Measurements from ENCODE around the gene POLD2. TPM values are rescaled to one million over a fixed set of nuclear protein-coding genes. Genes with fewer than 3 reads are reported as not detected.

The POLD2 gene
- total RNA-seq, 1 experiment from 2014 or later: 154 TPM

DNA sequence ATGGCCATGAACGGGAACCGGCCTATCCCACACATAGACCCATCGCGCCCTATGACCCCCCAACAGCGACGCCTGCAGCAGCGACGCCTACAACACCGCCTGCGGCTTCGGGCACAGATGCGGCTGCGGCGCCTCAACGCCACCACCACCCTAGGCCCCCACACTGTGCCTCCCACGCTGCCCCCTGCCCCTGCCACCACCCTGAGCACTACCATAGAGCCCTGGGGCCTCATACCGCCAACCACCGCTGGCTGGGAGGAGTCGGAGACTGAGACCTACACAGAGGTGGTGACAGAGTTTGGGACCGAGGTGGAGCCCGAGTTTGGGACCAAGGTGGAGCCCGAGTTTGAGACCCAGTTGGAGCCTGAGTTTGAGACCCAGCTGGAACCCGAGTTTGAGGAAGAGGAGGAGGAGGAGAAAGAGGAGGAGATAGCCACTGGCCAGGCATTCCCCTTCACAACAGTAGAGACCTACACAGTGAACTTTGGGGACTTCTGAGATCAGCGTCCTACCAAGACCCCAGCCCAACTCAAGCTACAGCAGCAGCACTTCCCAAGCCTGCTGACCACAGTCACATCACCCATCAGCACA lies 9.5 kb downstream of the POLD2 start (continued):
- TF ChIP-seq, protein P1, sequence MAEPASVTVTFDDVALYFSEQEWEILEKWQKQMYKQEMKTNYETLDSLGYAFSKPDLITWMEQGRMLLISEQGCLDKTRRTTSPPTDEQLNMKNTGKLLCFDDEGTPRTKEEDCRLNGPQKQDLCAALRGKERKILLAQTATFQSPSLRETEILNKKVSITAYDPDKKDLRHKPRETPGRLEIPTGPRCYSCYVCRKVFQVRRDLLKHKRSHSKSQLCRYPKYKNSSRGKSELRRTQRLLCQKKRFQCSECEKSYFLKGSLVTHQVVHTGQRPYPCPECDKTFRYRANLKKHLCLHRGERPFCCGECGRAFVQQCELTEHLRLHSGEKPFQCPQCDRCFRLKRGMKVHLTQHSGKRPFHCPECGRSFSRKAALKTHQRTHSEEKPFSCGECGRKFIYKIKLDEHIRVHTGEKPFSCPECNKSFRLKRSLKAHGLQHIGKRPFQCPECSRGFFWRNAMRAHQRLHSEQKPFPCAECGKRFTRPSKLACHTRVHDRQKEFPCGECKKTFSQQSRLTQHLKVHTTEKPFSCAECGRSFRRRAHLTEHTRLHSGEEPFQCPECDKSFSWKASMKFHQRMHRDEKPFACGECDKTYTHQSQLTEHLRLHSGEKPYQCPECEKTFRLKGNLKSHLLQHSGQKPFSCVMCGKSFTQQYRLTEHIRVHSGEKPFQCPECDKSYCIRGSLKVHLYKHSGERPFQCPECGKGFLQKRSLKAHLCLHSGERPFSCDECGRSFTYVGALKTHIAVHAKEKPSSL (CRISPR knock-in tag; conservative IDR thresholded peaks at IDR 0.05): no peak
- TF ChIP-seq, protein P2, sequence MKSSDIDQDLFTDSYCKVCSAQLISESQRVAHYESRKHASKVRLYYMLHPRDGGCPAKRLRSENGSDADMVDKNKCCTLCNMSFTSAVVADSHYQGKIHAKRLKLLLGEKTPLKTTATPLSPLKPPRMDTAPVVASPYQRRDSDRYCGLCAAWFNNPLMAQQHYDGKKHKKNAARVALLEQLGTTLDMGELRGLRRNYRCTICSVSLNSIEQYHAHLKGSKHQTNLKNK (CRISPR knock-in tag; IDR thresholded peaks at IDR 0.05): no peak

DNA sequence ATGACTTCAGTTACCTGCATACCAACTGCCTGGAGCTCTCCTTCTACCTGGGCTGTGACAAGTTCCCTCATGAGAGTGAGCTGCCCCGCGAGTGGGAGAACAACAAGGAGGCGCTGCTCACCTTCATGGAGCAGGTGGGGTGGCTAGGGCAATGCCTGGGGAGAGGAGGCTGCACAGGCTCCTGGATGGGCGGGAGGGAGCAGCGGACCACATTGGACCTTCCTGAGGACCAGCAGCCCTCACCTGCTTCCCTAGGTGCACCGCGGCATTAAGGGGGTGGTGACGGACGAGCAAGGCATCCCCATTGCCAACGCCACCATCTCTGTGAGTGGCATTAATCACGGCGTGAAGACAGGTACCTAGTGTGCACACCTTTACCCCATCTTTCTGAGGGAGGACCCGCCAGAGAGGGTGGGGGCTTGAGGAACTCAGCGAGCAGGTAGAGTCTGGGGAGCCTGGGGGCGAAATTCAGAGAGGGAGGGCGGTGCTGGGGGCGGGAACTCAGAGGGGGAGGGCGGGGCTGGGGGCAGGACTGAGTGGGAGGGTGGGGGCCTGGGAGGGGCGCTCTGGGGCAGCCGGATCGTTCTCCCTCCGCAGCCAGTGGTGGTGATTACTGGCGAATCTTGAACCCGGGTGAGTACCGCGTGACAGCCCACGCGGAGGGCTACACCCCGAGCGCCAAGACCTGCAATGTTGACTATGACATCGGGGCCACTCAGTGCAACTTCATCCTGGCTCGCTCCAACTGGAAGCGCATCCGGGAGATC lies 10.2 kb downstream of the POLD2 start:
- H3K9me3 Mint-ChIP-seq: no peaks in the 10 kb centered on the region
- no peaks in the 10 kb centered on the region for H3K27me3 Mint-ChIP-seq (ENCODE audit: low read depth)
- H3K4me1 Mint-ChIP-seq: 0 out of 2 replicates have a peak, but pooled peaks cover 2% of the 10 kb centered on the region
- H3K4me3 Mint-ChIP-seq: no peak overlapping the region
- DNase-seq (ENCODE audit: low spot score): no peak
- H3K27ac Mint-ChIP-seq: no peak overlapping the region
- peaks cover 21% of the 10 kb centered on the region for H3K36me3 Mint-ChIP-seq
- TF ChIP-seq JUN (CRISPR knock-in tag; IDR thresholded peaks at IDR 0.05): no peak
- peak; percentile 48; the same call in 1 of the 2 replicates for TF ChIP-seq NFATC4 (CRISPR knock-in tag; IDR thresholded peaks at IDR 0.05)
- TF ChIP-seq, protein P3, sequence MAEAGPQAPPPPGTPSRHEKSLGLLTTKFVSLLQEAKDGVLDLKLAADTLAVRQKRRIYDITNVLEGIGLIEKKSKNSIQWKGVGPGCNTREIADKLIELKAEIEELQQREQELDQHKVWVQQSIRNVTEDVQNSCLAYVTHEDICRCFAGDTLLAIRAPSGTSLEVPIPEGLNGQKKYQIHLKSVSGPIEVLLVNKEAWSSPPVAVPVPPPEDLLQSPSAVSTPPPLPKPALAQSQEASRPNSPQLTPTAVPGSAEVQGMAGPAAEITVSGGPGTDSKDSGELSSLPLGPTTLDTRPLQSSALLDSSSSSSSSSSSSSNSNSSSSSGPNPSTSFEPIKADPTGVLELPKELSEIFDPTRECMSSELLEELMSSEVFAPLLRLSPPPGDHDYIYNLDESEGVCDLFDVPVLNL (CRISPR knock-in tag; IDR thresholded peaks at IDR 0.05; ENCODE audit: borderline replicate concordance, low read depth): 0 out of 2 replicates have a peak, but pooled peaks have one; percentile 51
- ChIA-PET CTCF (interaction anchor here (2.0 kb wide), 1 partner anchor 10 kb away, joined by 13 read pairs; the partner anchor contains the start of gene POLD2), POLR2A (interaction anchor here (0.6 to 1.0 kb wide), 2 partner anchors 11 kb away, joined by 3 to 4 read pairs; partner anchors contain the start of gene POLD2)
- peak; percentile 17 for ATAC-seq

DNA sequence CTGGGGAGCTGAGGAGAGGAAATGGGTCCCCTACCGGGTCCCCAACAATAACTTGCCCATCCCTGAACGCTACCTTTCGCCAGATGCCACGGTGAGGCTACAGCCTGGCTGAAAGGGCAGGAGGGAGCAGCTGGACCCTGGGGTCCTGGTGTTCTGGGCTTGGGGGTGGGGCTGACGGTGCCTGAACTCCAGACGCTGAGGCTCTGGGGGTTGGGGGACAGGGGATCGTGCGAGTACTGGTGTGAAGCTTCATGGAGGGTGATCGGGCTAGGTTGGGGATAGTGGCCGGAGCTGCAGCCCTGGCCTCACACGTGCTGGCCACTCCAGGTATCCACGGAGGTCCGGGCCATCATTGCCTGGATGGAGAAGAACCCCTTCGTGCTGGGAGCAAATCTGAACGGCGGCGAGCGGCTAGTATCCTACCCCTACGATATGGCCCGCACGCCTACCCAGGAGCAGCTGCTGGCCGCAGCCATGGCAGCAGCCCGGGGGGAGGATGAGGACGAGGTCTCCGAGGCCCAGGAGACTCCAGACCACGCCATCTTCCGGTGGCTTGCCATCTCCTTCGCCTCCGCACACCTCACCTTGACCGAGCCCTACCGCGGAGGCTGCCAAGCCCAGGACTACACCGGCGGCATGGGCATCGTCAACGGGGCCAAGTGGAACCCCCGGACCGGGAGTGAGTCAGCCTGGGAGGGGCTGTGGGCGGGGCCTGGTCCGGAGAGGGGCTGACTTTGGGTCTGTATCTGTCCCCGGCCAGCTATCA lies 10.9 kb downstream of the POLD2 start:
- ChIA-PET POLR2A (interaction anchor here (0.6 kb wide), 2 partner anchors 12 to 318 kb away, joined by 3 to 4 read pairs; no protein-coding TSS in a partner anchor), CTCF (interaction anchor here (2.0 kb wide), 1 partner anchor 11 kb away, joined by 13 read pairs; the partner anchor contains the start of gene POLD2)
- no peak overlapping the region for H3K4me3 Mint-ChIP-seq
- H3K4me1 Mint-ChIP-seq: 0 out of 2 replicates have a peak, but pooled peaks cover 2% of the 10 kb centered on the region
- TF ChIP-seq, protein P4, sequence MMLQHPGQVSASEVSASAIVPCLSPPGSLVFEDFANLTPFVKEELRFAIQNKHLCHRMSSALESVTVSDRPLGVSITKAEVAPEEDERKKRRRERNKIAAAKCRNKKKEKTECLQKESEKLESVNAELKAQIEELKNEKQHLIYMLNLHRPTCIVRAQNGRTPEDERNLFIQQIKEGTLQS (CRISPR knock-in tag; conservative IDR thresholded peaks at IDR 0.05): no peak
- TF ChIP-seq GRHL2 (CRISPR knock-in tag; IDR thresholded peaks at IDR 0.05; ENCODE audit: insufficient replicate concordance, severe bottlenecking): no peak
- no peak for TF ChIP-seq ZNF121 (CRISPR knock-in tag; IDR thresholded peaks at IDR 0.05)
- TF ChIP-seq ZNF416 (CRISPR knock-in tag; IDR thresholded peaks at IDR 0.05): no peak
- TF ChIP-seq JUN (CRISPR knock-in tag; IDR thresholded peaks at IDR 0.05): no peak
- no peak for TF ChIP-seq PRRX2 (CRISPR knock-in tag; IDR thresholded peaks at IDR 0.05)
- TF ChIP-seq HMGA2 (CRISPR knock-in tag; IDR thresholded peaks at IDR 0.05): no peak
- TF ChIP-seq, protein P5, sequence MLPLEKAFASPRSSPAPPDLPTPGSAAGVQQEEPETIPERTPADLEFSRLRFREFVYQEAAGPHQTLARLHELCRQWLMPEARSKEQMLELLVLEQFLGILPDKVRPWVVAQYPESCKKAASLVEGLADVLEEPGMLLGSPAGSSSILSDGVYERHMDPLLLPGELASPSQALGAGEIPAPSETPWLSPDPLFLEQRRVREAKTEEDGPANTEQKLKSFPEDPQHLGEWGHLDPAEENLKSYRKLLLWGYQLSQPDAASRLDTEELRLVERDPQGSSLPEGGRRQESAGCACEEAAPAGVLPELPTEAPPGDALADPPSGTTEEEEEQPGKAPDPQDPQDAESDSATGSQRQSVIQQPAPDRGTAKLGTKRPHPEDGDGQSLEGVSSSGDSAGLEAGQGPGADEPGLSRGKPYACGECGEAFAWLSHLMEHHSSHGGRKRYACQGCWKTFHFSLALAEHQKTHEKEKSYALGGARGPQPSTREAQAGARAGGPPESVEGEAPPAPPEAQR (CRISPR knock-in tag; IDR thresholded peaks at IDR 0.05): no peak
- TF ChIP-seq, protein P6, sequence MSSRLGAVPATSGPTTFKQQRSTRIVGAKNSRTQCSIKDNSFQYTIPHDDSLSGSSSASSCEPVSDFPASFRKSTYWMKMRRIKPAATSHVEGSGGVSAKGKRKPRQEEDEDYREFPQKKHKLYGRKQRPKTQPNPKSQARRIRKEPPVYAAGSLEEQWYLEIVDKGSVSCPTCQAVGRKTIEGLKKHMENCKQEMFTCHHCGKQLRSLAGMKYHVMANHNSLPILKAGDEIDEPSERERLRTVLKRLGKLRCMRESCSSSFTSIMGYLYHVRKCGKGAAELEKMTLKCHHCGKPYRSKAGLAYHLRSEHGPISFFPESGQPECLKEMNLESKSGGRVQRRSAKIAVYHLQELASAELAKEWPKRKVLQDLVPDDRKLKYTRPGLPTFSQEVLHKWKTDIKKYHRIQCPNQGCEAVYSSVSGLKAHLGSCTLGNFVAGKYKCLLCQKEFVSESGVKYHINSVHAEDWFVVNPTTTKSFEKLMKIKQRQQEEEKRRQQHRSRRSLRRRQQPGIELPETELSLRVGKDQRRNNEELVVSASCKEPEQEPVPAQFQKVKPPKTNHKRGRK (CRISPR knock-in tag; IDR thresholded peaks at IDR 0.05; ENCODE audit: borderline replicate concordance): no peak
- TF ChIP-seq SP1 (CRISPR knock-in tag; conservative IDR thresholded peaks at IDR 0.05): no peak
- TF ChIP-seq CBFB (CRISPR knock-in tag; IDR thresholded peaks at IDR 0.05; ENCODE audit: low read depth): no peak
- TF ChIP-seq, protein P7, sequence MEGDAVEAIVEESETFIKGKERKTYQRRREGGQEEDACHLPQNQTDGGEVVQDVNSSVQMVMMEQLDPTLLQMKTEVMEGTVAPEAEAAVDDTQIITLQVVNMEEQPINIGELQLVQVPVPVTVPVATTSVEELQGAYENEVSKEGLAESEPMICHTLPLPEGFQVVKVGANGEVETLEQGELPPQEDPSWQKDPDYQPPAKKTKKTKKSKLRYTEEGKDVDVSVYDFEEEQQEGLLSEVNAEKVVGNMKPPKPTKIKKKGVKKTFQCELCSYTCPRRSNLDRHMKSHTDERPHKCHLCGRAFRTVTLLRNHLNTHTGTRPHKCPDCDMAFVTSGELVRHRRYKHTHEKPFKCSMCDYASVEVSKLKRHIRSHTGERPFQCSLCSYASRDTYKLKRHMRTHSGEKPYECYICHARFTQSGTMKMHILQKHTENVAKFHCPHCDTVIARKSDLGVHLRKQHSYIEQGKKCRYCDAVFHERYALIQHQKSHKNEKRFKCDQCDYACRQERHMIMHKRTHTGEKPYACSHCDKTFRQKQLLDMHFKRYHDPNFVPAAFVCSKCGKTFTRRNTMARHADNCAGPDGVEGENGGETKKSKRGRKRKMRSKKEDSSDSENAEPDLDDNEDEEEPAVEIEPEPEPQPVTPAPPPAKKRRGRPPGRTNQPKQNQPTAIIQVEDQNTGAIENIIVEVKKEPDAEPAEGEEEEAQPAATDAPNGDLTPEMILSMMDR (IDR thresholded peaks at IDR 0.05): no peak
- no peak for TF ChIP-seq ATF1 (CRISPR knock-in tag; IDR thresholded peaks at IDR 0.05)
- no peak for TF ChIP-seq KAT7 (CRISPR knock-in tag; IDR thresholded peaks at IDR 0.05; ENCODE audit: borderline replicate concordance)
- TF ChIP-seq NFE2L1 (CRISPR knock-in tag; IDR thresholded peaks at IDR 0.05): no peak
- no peak for DNase-seq (ENCODE audit: low spot score)
- ATAC-seq: peak; percentile 38
- H3K27ac Mint-ChIP-seq: no peak overlapping the region
- H3K36me3 Mint-ChIP-seq: peaks cover 17% of the 10 kb centered on the region
- H3K27me3 Mint-ChIP-seq (ENCODE audit: low read depth): no peaks in the 10 kb centered on the region
- no peaks in the 10 kb centered on the region for H3K9me3 Mint-ChIP-seq

All from WTC11 (cell line).